Measurements from ENCODE around the gene SUPT6H.

DNA sequence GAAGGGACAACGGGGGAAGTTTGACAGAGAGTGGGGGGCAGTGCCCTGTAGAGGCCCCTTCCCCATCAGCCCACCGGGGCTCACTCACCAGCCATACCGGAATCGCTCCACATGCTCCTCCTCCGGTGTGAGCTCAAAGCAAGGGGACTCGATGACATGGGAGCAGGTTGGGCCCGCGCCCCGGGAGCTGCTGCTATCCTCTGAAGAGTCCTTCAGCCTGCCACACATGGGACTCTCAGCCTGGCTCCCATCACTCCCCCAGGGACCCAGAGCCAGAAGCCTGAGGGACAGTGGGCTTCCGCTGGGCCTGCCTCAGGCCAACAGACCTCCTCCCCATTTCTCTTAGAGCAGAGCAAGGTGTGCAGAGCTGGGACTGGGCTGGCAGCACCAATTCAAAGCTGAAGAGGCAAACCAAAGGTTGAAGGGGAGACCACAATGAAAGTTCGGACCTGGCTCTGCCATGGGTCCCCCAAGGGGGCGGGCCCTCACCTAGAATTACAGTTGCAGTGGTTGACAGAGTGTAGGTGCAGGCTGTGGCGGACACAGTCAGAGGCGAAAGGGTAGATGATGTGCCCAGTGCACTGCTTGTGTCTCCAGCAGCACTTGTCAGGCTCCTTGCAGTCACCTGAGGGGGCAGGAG is 42.3 kb downstream of the SUPT6H start:
- TF ChIP-seq, protein P1, sequence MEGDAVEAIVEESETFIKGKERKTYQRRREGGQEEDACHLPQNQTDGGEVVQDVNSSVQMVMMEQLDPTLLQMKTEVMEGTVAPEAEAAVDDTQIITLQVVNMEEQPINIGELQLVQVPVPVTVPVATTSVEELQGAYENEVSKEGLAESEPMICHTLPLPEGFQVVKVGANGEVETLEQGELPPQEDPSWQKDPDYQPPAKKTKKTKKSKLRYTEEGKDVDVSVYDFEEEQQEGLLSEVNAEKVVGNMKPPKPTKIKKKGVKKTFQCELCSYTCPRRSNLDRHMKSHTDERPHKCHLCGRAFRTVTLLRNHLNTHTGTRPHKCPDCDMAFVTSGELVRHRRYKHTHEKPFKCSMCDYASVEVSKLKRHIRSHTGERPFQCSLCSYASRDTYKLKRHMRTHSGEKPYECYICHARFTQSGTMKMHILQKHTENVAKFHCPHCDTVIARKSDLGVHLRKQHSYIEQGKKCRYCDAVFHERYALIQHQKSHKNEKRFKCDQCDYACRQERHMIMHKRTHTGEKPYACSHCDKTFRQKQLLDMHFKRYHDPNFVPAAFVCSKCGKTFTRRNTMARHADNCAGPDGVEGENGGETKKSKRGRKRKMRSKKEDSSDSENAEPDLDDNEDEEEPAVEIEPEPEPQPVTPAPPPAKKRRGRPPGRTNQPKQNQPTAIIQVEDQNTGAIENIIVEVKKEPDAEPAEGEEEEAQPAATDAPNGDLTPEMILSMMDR (IDR thresholded peaks at IDR 0.05) = no peak
- no peak for TF ChIP-seq POLR2AphosphoS5 (IDR thresholded peaks at IDR 0.05)

Data from stomach (tissue), 4 donors.